ENCODE results near the gene SLC49A4. TPM values are rescaled to one million over a fixed set of nuclear protein-coding genes. Genes with fewer than 3 reads are reported as not detected.

Gene SLC49A4
- total and polyA plus RNA-seq, 3 donors from 2014 or later = 12.4 to 23.7 (median 17.7) TPM

DNA sequence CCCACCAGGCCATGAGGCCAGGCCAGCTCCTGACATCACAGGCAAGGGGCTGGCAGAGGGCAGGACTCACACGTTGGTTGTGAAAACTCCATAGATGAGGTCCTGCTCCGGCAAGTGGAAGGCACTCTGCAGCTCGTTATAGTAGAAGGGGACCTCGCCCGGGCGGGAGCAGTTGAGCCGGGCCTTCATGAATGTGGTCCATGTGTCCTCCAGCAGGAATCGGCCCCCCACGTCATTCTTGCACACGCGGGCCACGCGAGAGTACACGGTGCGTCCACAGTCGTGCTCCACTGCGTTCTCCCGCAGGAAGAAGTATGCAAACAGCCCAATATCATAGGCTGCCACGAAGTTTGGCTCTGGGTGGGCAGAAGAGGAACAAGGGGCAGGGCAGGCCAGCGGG, 131.5 kb downstream of the SLC49A4 start:
- WGBS, 2 donors = 88 to 97% methylated on average over 20 of the region's 20 CpGs
- H3K27ac ChIP-seq = no peak overlapping the region
- no peak overlapping the region for H3K4me3 ChIP-seq
- intact Hi-C loops (cut with DNase I; ENCODE audit: low total_unique reads) = no loop called here
- no peaks in the 10 kb centered on the region for H3K36me3 ChIP-seq (ENCODE audit: low read depth, missing control alignments)
- TF ChIP-seq POLR2A (IDR thresholded peaks at IDR 0.05) = no peak
- TF ChIP-seq, protein P1, sequence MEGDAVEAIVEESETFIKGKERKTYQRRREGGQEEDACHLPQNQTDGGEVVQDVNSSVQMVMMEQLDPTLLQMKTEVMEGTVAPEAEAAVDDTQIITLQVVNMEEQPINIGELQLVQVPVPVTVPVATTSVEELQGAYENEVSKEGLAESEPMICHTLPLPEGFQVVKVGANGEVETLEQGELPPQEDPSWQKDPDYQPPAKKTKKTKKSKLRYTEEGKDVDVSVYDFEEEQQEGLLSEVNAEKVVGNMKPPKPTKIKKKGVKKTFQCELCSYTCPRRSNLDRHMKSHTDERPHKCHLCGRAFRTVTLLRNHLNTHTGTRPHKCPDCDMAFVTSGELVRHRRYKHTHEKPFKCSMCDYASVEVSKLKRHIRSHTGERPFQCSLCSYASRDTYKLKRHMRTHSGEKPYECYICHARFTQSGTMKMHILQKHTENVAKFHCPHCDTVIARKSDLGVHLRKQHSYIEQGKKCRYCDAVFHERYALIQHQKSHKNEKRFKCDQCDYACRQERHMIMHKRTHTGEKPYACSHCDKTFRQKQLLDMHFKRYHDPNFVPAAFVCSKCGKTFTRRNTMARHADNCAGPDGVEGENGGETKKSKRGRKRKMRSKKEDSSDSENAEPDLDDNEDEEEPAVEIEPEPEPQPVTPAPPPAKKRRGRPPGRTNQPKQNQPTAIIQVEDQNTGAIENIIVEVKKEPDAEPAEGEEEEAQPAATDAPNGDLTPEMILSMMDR (IDR thresholded peaks at IDR 0.05) = no peak
- no peaks in the 10 kb centered on the region for H3K27me3 ChIP-seq
- DNase-seq = no peak
- no peaks in the 10 kb centered on the region for H3K9me3 ChIP-seq
- peaks cover 16% of the 10 kb centered on the region for H3K4me1 ChIP-seq

DNA sequence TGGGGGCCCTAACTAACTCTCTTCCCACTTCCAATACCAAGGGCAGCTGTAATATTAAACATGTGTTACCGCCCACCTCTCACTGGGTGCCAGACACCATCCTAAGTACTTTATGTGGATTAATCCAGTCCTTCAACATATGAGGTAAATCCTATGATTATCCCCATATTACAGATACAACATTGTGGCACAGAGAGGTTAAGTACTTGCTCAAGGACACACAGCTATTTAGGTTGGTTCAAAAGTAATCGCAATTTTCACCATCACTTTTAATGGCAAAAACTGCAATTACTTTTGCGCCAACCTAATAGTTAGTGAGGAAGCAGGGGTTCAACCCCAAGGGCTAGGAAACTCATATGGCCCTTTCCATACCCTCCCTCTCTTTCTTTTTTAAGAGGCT, 131.9 kb downstream of the SLC49A4 start:
- H3K36me3 ChIP-seq (ENCODE audit: low read depth, missing control alignments) = no peaks in the 10 kb centered on the region
- no peaks in the 10 kb centered on the region for H3K9me3 ChIP-seq
- no peak overlapping the region for H3K4me3 ChIP-seq
- no peak for TF ChIP-seq POLR2A (IDR thresholded peaks at IDR 0.05)
- TF ChIP-seq, protein P1 (IDR thresholded peaks at IDR 0.05) = no peak
- 95 to 97% methylated on average over 3 of the region's 3 CpGs for WGBS, 2 donors
- H3K4me1 ChIP-seq = peaks cover 16% of the 10 kb centered on the region
- H3K27ac ChIP-seq = no peak overlapping the region
- H3K27me3 ChIP-seq = no peaks in the 10 kb centered on the region
- DNase-seq = no peak
- intact Hi-C loops (cut with DNase I; ENCODE audit: low total_unique reads) = no loop called here

DNA sequence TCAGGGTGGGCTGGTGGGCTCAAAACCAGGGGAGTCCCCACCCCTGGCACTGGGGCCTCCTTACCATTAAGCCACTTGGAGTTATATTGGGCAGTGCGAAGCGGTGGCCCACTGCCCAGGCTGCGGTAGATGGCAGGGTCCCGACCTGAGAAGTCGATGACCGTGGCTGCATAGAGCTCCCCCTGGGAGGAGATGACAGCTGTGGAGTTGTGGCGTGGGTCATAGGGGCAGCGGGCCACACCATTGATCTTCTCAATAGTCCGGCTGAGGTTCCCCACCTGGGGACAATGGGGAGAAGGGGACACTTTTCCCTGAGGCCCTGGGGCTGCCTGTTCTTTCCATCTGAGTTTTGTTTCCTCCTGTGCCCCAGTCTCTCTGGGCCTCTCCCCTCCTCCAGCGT, 132.9 kb downstream of the SLC49A4 start:
- intact Hi-C loops (cut with DNase I; ENCODE audit: low total_unique reads) = no loop called here
- no peaks in the 10 kb centered on the region for H3K9me3 ChIP-seq
- H3K4me1 ChIP-seq = peaks cover 16% of the 10 kb centered on the region
- 97 to 100% methylated on average over 4 to 10 of the region's 10 CpGs for WGBS, 2 donors
- no peak overlapping the region for H3K4me3 ChIP-seq
- no peak for DNase-seq
- H3K36me3 ChIP-seq (ENCODE audit: low read depth, missing control alignments) = no peaks in the 10 kb centered on the region
- H3K27ac ChIP-seq = no peak overlapping the region
- TF ChIP-seq, protein P1 (IDR thresholded peaks at IDR 0.05) = no peak
- H3K27me3 ChIP-seq = no peaks in the 10 kb centered on the region

DNA sequence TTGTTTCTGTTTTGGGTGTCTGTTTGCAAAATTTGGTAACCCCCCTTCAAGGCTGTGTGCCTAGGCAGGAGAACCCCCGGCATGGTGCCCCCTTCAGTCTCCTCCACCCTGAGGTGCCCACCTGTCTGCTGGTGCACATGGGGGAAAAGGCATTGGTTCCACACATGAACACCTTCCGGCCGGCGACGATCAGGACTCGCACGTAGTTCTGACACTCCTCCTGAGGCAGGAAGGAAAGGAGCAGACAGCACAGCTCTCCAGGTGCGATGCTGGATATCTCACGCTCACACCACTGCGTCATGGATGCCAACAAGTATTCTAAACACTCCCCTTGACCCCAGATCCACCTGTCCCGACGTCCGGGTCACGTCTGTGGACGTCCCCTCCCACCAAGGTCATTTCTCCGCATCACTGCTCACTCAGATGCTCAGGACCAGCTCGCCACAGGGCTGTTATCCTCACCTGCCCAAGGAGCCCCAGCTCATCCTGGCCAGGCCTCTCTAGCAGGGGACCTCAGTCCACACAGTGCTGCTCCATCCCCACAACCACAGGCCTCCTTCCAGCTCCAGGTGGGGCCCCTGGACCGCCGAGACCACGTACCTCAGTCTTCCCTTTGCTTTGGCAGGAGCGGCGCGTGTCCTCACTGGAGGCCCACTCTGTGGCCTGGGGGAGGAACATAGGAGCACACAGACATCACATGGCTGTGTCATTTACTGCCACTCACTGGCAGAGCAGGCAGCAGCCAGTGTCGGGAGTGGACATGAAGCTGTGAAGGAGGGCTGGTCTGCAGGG, 133.7 kb downstream of the SLC49A4 start:
- Histone ChIP-seq H3K9me3 (no peaks in the 10 kb centered on the region), H3K27ac (no peak overlapping the region), H3K36me3 (ENCODE audit: low read depth, missing control alignments) (no peaks in the 10 kb centered on the region), H3K27me3 (no peaks in the 10 kb centered on the region), H3K4me1 (peaks cover 16% of the 10 kb centered on the region), H3K4me3 (no peak overlapping the region)
- WGBS, 2 donors = 89 to 93% methylated on average over 14 to 24 of the region's 24 CpGs
- TF ChIP-seq, protein P1 (IDR thresholded peaks at IDR 0.05) = no peak
- no peak for TF ChIP-seq POLR2A (IDR thresholded peaks at IDR 0.05)
- intact Hi-C loops (cut with DNase I; ENCODE audit: low total_unique reads) = no loop called here
- DNase-seq = no peak

All from testis (tissue), 3 donors.